ENCODE measurements around the gene USP20. TPM values are rescaled to one million over a fixed set of nuclear protein-coding genes. Genes with fewer than 3 reads are reported as not detected.

USP20 gene
- total RNA-seq, 1 experiment from 2014 or later: 16.8 TPM

- Histone ChIP-seq H3K4me3 (replicated peaks in 1 of 2; ENCODE audit: low read depth in 1 of 2, low read length in 2 of 2) (no peak overlapping the region), H2AFZ (ENCODE audit: low read depth, low read length, poor library complexity, severe bottlenecking) (no peak overlapping the region), H3K9me2 (ENCODE audit: insufficient read depth) (no peaks in the 10 kb centered on the region), H3K79me2 (ENCODE audit: insufficient read depth, low read length) (no peaks in the 10 kb centered on the region), H3K36me3 (ENCODE audit: control insufficient read depth in 1 of 2, insufficient read depth in 2 of 2, low read length in 2 of 2) (peaks cover 0 to 4% of the 10 kb centered on the region in 2 experiments; a peak in 1 of 4 replicates), H4K20me1 (ENCODE audit: insufficient read depth) (no peaks in the 10 kb centered on the region), H3K27ac (ENCODE audit: low read depth, low read length) (no peak overlapping the region), H3K9me3 (ENCODE audit: control insufficient read depth in 1 of 2, insufficient read depth in 1 of 2, low read depth in 1 of 2, low read length in 2 of 2) (no peaks in the 10 kb centered on the region), H3K9ac (ENCODE audit: low read length) (no peak overlapping the region), H3K4me2 (ENCODE audit: low read length) (no peak overlapping the region), H3K4me1 (ENCODE audit: control insufficient read depth in 1 of 2, insufficient read depth in 2 of 2, low read length in 2 of 2) (no peaks in the 10 kb centered on the region), H3K27me3 (ENCODE audit: insufficient read depth, low read length) (no peaks in the 10 kb centered on the region)
- ChIA-PET CTCF (no interaction called here), RAD21 (ENCODE audit: low non-redundant PET in 1 of 2, low total read pairs in 2 of 2, uncharacterized antibody in 2 of 2, unreplicated experiment in 2 of 2) (no interaction called here), POLR2A (no interaction called here)
- DNase-seq (ENCODE audit: low read depth, low spot score) (no peak), ATAC-seq (no peak)
- TF ChIP-seq SRF (IDR thresholded peaks at IDR 0.05; ENCODE audit: low read depth): no peak
- TF ChIP-seq EZH2phosphoT487 (IDR thresholded peaks at IDR 0.05; ENCODE audit: borderline replicate concordance): no peak
- TF ChIP-seq EGR1 (IDR thresholded peaks at IDR 0.05; ENCODE audit: low read depth): no peak
- TF ChIP-seq, protein P1, sequence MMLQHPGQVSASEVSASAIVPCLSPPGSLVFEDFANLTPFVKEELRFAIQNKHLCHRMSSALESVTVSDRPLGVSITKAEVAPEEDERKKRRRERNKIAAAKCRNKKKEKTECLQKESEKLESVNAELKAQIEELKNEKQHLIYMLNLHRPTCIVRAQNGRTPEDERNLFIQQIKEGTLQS (IDR thresholded peaks at IDR 0.05): no peak
- TF ChIP-seq POLR2A (IDR thresholded peaks at IDR 0.05; ENCODE audit: borderline replicate concordance, extremely low read depth, insufficient read depth, insufficient read length): no peak
- no peak for TF ChIP-seq SP1 (IDR thresholded peaks at IDR 0.05; ENCODE audit: low read depth)
- TF ChIP-seq TCF7L2 (IDR thresholded peaks at IDR 0.05; ENCODE audit: borderline replicate concordance, extremely low read depth, insufficient read depth, insufficient read length): no peak
- TF ChIP-seq YY1 (IDR thresholded peaks at IDR 0.05; ENCODE audit: extremely low read depth, insufficient replicate concordance, low read depth, low read length): no peak
- no peak for TF ChIP-seq ZFX (IDR thresholded peaks at IDR 0.05)
- TF ChIP-seq ELF1 (IDR thresholded peaks at IDR 0.05; ENCODE audit: borderline replicate concordance, low read depth): no peak
- TF ChIP-seq CEBPB (IDR thresholded peaks at IDR 0.05; ENCODE audit: low read depth): no peak
- no peak for TF ChIP-seq ZNF274 (IDR thresholded peaks at IDR 0.05; ENCODE audit: low read depth, low read length)
- no peak for TF ChIP-seq ZBTB33 (IDR thresholded peaks at IDR 0.05; ENCODE audit: extremely low read depth, insufficient replicate concordance, low read length)
- intact Hi-C loops (cut with micrococcal nuclease): no loop called here
- BruUV-seq (replicated peaks): no TSS peak
These were observed 21.9 kb downstream of the USP20 start for GRCh38 chr9:129857207-129857606.

Measured in HCT116 (cell line).